HG03135 (cell line): ENCODE measurements around the gene ASAH2B.

ENCODE experiments used
- ATAC-seq: cut with Tn5 transposase; IDR thresholded peaks from one replicate; pipeline ENCODE4 v1.9.1; 2021; ENCODE audit warnings: mild to moderate bottlenecking, moderate library complexity; ENCODE audit not compliant: unreplicated experiment

The ASAH2B gene

GRCh38 chr10:50796693-50797092 lies 57.0 kb downstream of the ASAH2B start:
- no peak for ATAC-seq

DNA sequence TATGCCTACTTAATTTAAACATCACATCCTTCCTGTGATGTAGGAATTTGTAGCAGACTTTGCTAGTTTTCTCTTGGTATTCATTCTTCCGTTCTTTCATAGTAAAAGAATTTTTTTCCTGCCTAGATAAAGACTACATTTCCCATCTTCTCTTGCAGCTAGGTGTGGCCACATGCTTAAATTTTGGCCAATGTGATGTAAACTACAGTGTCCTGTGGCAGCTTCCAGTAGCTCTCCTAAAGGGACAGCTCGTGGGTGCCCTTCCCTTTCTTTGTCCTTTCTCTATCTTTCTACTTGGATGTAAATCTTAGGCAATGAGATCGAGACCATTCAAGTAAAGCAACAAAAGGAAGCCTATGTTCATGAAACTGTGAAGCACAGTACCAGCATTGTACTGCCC lies 58.6 kb downstream of the ASAH2B start:
- ATAC-seq: no peak

GRCh38 chr10:50799595-50799994 lies 59.9 kb downstream of the ASAH2B start:
- ATAC-seq: no peak

DNA sequence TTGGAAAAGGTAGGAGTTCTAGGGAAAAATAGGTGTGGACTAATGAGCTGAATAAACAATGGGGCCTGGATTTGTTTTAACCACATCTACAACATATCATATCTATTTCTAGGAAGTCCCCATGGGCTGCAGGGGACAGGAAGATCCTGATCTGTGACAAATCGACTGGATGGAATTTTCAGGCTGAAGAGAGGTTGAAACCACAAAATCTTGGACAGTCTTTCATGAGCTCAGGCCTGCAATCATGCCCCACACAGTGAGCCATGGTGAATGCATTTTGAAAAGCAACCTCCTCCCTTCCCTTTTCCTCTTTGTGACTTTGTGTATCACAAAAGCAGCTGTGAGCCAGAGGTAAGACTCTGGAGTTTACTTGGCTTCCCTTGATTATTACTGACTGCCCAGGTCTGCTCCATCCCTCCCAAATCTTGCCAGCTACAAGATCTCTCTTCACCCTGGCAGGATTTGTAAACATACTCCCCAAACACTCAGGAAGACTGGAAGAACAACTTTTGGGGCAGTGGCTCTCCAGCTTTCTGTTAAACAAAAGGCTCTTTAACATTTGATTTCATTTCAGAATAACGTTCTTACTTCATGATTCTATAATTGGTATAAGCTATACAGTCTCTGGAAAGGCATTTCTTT lies 66.4 kb downstream of the ASAH2B start:
- ATAC-seq: no peak

DNA sequence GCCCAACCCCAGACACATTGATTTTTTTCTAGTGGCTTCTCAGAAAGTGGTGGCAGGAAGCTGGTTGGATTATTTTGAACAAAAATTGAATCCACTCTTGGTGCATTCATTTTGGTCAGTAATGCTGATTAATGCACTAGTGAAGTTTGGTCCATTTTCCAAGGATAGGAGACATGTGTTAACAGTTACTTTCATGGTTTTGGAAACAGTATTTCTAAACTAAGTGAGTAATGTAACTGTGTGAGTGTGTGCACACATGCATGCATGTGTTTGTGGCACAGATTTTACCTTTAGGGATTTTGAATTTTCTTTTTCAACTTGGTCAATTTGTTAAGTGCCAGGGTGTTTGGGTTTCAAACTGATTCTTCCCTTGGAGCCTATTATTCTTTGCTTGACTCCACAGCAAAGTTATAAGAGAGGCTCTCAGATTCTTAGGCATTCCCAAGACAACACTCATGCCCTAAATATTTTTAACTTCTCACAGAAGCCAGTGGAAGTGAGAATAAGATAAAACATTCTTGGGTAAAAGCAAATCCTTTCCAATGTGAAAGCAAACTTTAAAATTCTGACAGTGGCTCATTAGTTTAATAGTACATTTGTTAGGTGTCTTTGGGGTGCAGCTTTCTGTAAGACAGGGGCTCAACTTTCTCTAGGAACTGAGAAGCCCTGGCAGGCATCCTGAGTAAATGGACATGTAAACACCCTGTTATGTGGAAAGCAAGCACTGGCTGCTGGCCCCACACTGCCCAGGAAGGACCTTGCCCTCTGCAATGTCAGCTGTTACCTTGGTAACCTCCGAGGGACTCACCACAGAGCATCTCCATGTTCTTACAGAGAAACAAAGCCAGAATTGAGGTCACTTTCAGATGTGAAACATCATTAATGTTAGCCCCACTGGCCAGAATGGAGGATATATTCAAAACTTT lies 68.4 kb downstream of the ASAH2B start:
- ATAC-seq: no peak
